Stimulated activated CD4-positive, alpha-beta T cell treated with anti-CD3 and anti-CD28 coated beads, Interleukin-12 subunit alpha, Interleukin-12 subunit beta, amount 100 ng/mL, for 24 hours (primary cell): Measurements from ENCODE around the gene MPP7.

Experiments used
- DNase-seq, 2 experiments: peaks; one replicate each; pipeline ENCODE4 v3.0.0-alpha.2; 2020; ENCODE audit warnings: low read depth in 2 of 2

The MPP7 gene

GRCh38 chr10:28269842-28270456 lies 32.9 kb downstream of the MPP7 start:
- DNase-seq: no peak

GRCh38 chr10:28266449-28267224 lies 36.2 kb downstream of the MPP7 start:
- DNase-seq: no peak

DNA sequence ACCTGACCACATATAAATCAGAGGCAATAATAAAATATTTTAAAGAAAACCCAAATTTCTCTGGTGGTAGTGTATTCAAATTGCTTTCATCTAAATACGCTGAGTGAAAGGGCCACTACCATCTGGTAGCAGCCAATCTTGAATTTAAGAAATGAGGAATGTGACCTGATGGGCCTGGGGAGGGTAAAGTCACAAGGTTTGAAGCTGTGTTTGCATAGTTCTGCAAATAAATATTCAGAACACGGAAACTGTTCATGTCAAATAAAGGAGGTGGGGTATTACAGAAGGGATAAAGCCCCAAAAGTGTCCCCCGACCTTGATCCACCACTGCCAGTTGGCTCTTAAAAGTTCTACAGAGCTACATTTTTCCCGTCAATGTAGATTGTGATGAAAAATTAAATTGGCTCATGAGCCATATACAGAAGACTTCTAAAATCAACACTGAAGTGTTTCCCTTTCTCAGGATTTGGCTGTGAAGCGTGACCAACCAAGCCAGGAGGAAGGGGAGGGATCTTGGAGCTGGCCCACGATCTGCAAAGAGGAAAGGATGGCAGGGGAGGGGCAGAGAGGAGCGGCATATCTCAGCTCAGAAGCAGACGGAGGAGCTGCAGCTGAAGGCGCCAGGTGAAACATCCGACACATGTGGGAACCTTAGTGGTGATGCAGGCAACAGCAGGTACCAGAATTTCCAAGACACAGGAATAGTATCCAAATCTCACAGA lies 39.6 kb downstream of the MPP7 start:
- no peak for DNase-seq

DNA sequence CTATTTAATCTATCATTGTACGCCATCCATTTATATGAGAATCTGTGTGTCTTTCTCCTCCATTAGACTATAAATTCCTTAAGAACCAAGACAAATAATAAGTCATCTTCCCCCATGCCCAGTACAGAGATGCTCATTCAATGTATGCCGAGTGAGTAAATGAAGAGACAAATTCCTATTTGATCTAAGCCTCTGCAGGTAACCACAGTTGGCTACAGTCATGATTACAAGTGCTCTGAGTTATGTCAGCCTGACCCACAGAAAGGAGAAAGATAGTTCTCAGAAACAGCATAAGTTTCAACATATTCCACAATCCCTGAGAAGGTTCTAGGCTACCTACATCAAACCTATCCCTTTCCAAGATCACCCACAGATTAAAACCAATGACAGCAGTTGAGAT lies 46.1 kb downstream of the MPP7 start:
- no peak for DNase-seq

GRCh38 chr10:28254290-28254985 lies 48.4 kb downstream of the MPP7 start:
- no peak for DNase-seq

DNA sequence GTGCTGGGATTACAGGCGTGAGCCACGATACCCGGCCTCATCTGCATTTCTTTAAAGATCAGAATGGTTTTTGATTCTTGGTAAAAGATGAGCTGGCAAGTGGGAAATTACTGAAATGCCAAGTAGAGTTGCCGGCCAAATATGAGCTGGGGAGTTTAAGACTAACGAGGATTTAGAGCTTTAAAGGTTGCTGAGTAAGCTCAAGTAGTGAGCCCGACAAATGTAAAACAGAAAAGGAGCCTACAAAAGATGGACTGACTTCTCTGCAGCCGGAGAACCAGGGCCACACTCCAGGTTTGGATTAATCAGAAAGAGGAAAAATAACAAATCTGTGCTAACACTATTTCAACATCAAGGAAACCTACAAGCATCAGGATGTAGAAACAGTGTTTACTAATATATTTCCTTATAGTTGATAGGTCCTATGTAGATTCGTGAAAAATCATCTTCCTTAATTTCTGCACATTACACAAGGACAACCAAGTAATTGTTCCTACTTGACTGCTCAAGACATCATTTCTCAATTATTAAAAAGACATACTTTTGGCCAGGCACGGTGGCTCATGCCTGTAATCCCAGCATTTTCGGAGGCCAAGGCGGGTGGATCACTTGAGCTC lies 49.6 kb downstream of the MPP7 start:
- no peak for DNase-seq
